ENCODE data around the gene ZBTB7C. TPM values are rescaled to one million over a fixed set of nuclear protein-coding genes. Genes with fewer than 3 reads are reported as not detected.

Gene ZBTB7C
- total RNA-seq, 1 donor from 2014 or later = 0.61 TPM

- Mint-ChIP-seq H3K4me3 (no peak overlapping the region), H3K4me1 (no peaks in the 10 kb centered on the region), H3K27me3 (ENCODE audit: low read depth) (no peaks in the 10 kb centered on the region), H3K9me3 (no peaks in the 10 kb centered on the region), H3K27ac (ENCODE audit: unreplicated experiment) (no peak overlapping the region), H3K36me3 (ENCODE audit: low read depth) (no peaks in the 10 kb centered on the region)
- DNase-seq (ENCODE audit: low read depth, low spot score) = no peak
- TF ChIP-seq, protein P1, sequence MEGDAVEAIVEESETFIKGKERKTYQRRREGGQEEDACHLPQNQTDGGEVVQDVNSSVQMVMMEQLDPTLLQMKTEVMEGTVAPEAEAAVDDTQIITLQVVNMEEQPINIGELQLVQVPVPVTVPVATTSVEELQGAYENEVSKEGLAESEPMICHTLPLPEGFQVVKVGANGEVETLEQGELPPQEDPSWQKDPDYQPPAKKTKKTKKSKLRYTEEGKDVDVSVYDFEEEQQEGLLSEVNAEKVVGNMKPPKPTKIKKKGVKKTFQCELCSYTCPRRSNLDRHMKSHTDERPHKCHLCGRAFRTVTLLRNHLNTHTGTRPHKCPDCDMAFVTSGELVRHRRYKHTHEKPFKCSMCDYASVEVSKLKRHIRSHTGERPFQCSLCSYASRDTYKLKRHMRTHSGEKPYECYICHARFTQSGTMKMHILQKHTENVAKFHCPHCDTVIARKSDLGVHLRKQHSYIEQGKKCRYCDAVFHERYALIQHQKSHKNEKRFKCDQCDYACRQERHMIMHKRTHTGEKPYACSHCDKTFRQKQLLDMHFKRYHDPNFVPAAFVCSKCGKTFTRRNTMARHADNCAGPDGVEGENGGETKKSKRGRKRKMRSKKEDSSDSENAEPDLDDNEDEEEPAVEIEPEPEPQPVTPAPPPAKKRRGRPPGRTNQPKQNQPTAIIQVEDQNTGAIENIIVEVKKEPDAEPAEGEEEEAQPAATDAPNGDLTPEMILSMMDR (conservative IDR thresholded peaks at IDR 0.05) = no peak
These were observed 336.6 kb downstream of the ZBTB7C start for GRCh38 chr18:48072428-48073204.

GRCh38 chr18:48068916-48069445 lies 340.2 kb downstream of the ZBTB7C start:
- H3K27me3 Mint-ChIP-seq (ENCODE audit: low read depth) = no peaks in the 10 kb centered on the region
- TF ChIP-seq, protein P1 (conservative IDR thresholded peaks at IDR 0.05) = no peak
- no peak overlapping the region for H3K27ac Mint-ChIP-seq (ENCODE audit: unreplicated experiment)
- no peaks in the 10 kb centered on the region for H3K36me3 Mint-ChIP-seq (ENCODE audit: low read depth)
- no peak overlapping the region for H3K4me3 Mint-ChIP-seq
- H3K4me1 Mint-ChIP-seq = no peaks in the 10 kb centered on the region
- H3K9me3 Mint-ChIP-seq = no peaks in the 10 kb centered on the region
- no peak for DNase-seq (ENCODE audit: low read depth, low spot score)

DNA sequence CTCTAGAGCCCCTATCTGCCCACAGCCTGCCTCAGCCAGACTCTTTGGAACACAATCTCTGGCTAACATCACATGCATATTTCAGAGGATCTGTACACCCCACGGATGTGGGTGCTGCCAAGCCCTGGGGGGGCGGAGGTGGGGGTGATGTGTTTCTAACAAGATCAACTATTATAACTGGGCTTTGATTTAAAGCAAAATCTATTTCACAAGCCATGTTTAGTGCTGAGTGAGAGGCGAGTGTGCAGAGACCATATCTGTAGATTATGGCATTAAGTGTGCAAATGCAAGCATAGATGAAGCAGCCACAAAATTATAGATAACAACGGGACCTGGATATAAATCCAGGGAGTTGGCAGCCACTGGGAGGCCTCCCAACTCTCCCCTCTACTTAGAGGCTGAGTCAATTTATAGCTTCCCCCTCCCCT lies 342.9 kb downstream of the ZBTB7C start:
- H3K27ac Mint-ChIP-seq (ENCODE audit: unreplicated experiment) = no peak overlapping the region
- no peak overlapping the region for H3K4me3 Mint-ChIP-seq
- no peak for DNase-seq (ENCODE audit: low read depth, low spot score)
- no peaks in the 10 kb centered on the region for H3K36me3 Mint-ChIP-seq (ENCODE audit: low read depth)
- H3K27me3 Mint-ChIP-seq (ENCODE audit: low read depth) = no peaks in the 10 kb centered on the region
- TF ChIP-seq, protein P1 (conservative IDR thresholded peaks at IDR 0.05) = no peak
- no peaks in the 10 kb centered on the region for H3K9me3 Mint-ChIP-seq
- no peaks in the 10 kb centered on the region for H3K4me1 Mint-ChIP-seq

GRCh38 chr18:48065601-48065995 lies 343.6 kb downstream of the ZBTB7C start:
- TF ChIP-seq, protein P1 (conservative IDR thresholded peaks at IDR 0.05) = no peak
- Mint-ChIP-seq H3K27ac (ENCODE audit: unreplicated experiment) (no peak overlapping the region), H3K4me3 (no peak overlapping the region), H3K4me1 (no peaks in the 10 kb centered on the region), H3K36me3 (ENCODE audit: low read depth) (no peaks in the 10 kb centered on the region), H3K9me3 (no peaks in the 10 kb centered on the region), H3K27me3 (ENCODE audit: low read depth) (no peaks in the 10 kb centered on the region)
- DNase-seq (ENCODE audit: low read depth, low spot score) = no peak

DNA sequence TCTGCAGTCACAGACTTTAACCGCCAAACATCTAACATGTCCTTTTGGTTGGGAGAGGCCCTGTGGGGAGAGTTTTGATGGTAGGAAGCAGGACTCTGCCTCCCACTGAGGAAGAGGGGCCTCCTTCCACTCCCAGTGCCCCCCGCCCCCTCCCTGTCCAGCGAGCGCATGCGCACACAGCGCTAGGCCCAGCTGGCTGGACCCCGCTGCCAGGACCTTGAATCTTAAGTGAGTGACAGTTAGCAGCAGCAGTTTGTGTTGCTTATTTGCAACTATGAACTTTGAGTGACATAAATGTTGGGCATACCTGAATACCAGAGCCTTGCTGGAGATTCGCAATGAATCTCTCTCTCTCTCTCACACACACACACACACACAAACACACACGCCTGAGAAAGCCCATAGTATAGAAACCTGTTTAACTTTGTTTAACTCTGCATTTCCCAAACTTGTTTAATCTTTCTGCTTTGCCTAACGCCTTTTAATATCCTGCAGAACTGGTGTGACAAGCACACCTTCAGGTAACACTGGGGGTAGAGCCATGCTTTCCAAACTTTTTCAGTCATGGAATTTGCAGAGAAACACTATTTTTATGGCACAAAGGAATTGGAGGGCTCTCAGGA lies 344.1 kb downstream of the ZBTB7C start:
- DNase-seq (ENCODE audit: low read depth, low spot score) = no peak
- Mint-ChIP-seq H3K9me3 (no peaks in the 10 kb centered on the region), H3K4me1 (peaks cover 5% of the 10 kb centered on the region), H3K27ac (ENCODE audit: unreplicated experiment) (no peak overlapping the region), H3K4me3 (no peak overlapping the region), H3K36me3 (ENCODE audit: low read depth) (no peaks in the 10 kb centered on the region), H3K27me3 (ENCODE audit: low read depth) (no peaks in the 10 kb centered on the region)
- TF ChIP-seq, protein P1 (conservative IDR thresholded peaks at IDR 0.05) = no peak

Data from neural crest cell (in vitro differentiated cells).